Immature natural killer cell (primary cell): ENCODE results near the gene RNASE4. TPM values are rescaled to one million over a fixed set of nuclear protein-coding genes. Genes with fewer than 3 reads are reported as not detected.

Experiments used
- DNase-seq, 3 donors: peaks; one replicate each; pipeline ENCODE4 v3.0.0; 2022; ENCODE audit warnings: mixed read lengths in 1 of 3
- H3K27ac Mint-ChIP-seq, 6 donors: one replicate each; pipeline ENCODE4 v1.8.0; 2020; ENCODE audit warnings: mixed read lengths in 6 of 6, mild to moderate bottlenecking in 5 of 6, inconsistent platforms in 4 of 6, moderate library complexity in 3 of 6
- H3K27me3 Mint-ChIP-seq, 3 donors: one replicate each; pipeline ENCODE4 v1.8.0; 2020 to 2021; ENCODE audit warnings: low read depth in 3 of 3, mild to moderate bottlenecking in 3 of 3, mixed read lengths in 3 of 3, moderate library complexity in 3 of 3, inconsistent platforms in 1 of 3
- H3K36me3 Mint-ChIP-seq, 3 donors: one replicate each; pipeline ENCODE4 v1.8.0; 2020; ENCODE audit warnings: mixed read lengths in 3 of 3, inconsistent platforms in 2 of 3, mild to moderate bottlenecking in 2 of 3
- H3K4me1 Mint-ChIP-seq, 2 donors: one replicate each; pipeline ENCODE4 v1.8.0; 2020; ENCODE audit warnings: inconsistent platforms in 2 of 2, mild to moderate bottlenecking in 2 of 2, mixed read lengths in 2 of 2, moderate library complexity in 1 of 2
- H3K4me3 Mint-ChIP-seq, 5 donors: one replicate each; pipeline ENCODE4 v1.8.0; 2020; ENCODE audit warnings: mild to moderate bottlenecking in 5 of 5, mixed read lengths in 5 of 5, inconsistent platforms in 3 of 5, moderate library complexity in 3 of 5
- H3K9me3 Mint-ChIP-seq, 6 donors: one replicate each; pipeline ENCODE4 v1.8.0; 2020; ENCODE audit warnings: mild to moderate bottlenecking in 6 of 6, mixed read lengths in 6 of 6, inconsistent platforms in 4 of 6, moderate library complexity in 3 of 6
- polyA plus RNA-seq, 3 donors: library from polyadenylated mRNA; unstranded; fragments of 300-500 nt; fragmentation: Illumina TruSeq; gene quantifications; one replicate each; pipeline ENCODE4 v1.2.3, GENCODE V29; 2021

The RNASE4 gene
- polyA plus RNA-seq, 3 donors from 2014 or later, result 0.50 to 1.6 (median 0.82) TPM

GRCh38 chr14:20682127-20682434, 2.3 kb upstream of the RNASE4 start:
- Mint-ChIP-seq H3K27me3 (peaks cover 0 to 8% (median 3%) of the 10 kb centered on the region in 3 donors), H3K4me1 (peaks cover 8 to 11% of the 10 kb centered on the region in 2 donors), H3K4me3 (no peak overlapping the region), H3K36me3 (no peaks in the 10 kb centered on the region), H3K27ac (no peak overlapping the region), H3K9me3 (no peaks in the 10 kb centered on the region)
- DNase-seq, result no peak

- Mint-ChIP-seq H3K27me3 (peaks cover 0 to 8% (median 3%) of the 10 kb centered on the region in 3 donors), H3K4me3 (no peak overlapping the region), H3K36me3 (no peaks in the 10 kb centered on the region), H3K9me3 (no peaks in the 10 kb centered on the region), H3K27ac (no peak overlapping the region), H3K4me1 (peaks cover 8 to 11% of the 10 kb centered on the region in 2 donors)
- peak; percentile 77 to 80 (median 79) for DNase-seq
These were observed 1.8 kb upstream of the RNASE4 start for GRCh38 chr14:20682435-20683124.

- H3K27me3 Mint-ChIP-seq, result peaks cover 0 to 8% (median 6%) of the 10 kb centered on the region in 3 donors
- no peaks in the 10 kb centered on the region for H3K36me3 Mint-ChIP-seq
- no peaks in the 10 kb centered on the region for H3K9me3 Mint-ChIP-seq
- H3K27ac Mint-ChIP-seq, result no peak overlapping the region
- H3K4me1 Mint-ChIP-seq, result peaks cover 8 to 11% of the 10 kb centered on the region in 2 donors
- DNase-seq, result peak; percentile 75 to 83 (median 80)
- no peak overlapping the region for H3K4me3 Mint-ChIP-seq
These were observed 1.1 kb upstream of the RNASE4 start for GRCh38 chr14:20683125-20683890.

GRCh38 chr14:20684662-20685456, 499 bp downstream of the RNASE4 start:
- DNase-seq, result no peak
- Mint-ChIP-seq H3K36me3 (no peaks in the 10 kb centered on the region), H3K27ac (peak overlapping the region in 5 of 6 donors; percentile 30 to 80 (median 71)), H3K27me3 (peaks cover 0 to 8% (median 6%) of the 10 kb centered on the region in 3 donors), H3K9me3 (no peaks in the 10 kb centered on the region), H3K4me1 (peaks cover 8 to 11% of the 10 kb centered on the region in 2 donors), H3K4me3 (peak overlapping the region in 1 of 5 donors; percentile 37)

- no peak overlapping the region for H3K4me3 Mint-ChIP-seq
- H3K9me3 Mint-ChIP-seq, result no peaks in the 10 kb centered on the region
- DNase-seq, result no peak
- peaks cover 0 to 6% (median 3%) of the 10 kb centered on the region in 3 donors for H3K27me3 Mint-ChIP-seq
- H3K4me1 Mint-ChIP-seq, result peaks cover 8 to 18% of the 10 kb centered on the region in 2 donors
- H3K27ac Mint-ChIP-seq, result no peak overlapping the region
- no peaks in the 10 kb centered on the region for H3K36me3 Mint-ChIP-seq
These were observed 2.2 kb downstream of the RNASE4 start for GRCh38 chr14:20686386-20687143.

- Mint-ChIP-seq H3K9me3 (no peaks in the 10 kb centered on the region), H3K36me3 (no peaks in the 10 kb centered on the region), H3K27me3 (peaks cover 0 to 6% (median 3%) of the 10 kb centered on the region in 3 donors), H3K27ac (no peak overlapping the region), H3K4me3 (no peak overlapping the region), H3K4me1 (peaks cover 8 to 18% of the 10 kb centered on the region in 2 donors)
- no peak for DNase-seq
These were observed 3.2 kb downstream of the RNASE4 start for GRCh38 chr14:20687362-20688166.

- Mint-ChIP-seq H3K4me3 (no peak within 1 kb of the TSS), H3K36me3 (no peaks in the 10 kb centered on the region), H3K9me3 (no peaks in the 10 kb centered on the region), H3K27me3 (peaks cover 0 to 6% (median 3%) of the 10 kb centered on the region in 3 donors), H3K4me1 (peaks cover 8 to 18% of the 10 kb centered on the region in 2 donors), H3K27ac (no peak within 1 kb of the TSS)
- no peak for DNase-seq
These were observed 3.9 kb downstream of the RNASE4 start, which contains the start of gene ANG for GRCh38 chr14:20688167-20688839. ANG (plus strand) TSS chr14:20688764; CDS start chr14:20693565, 4,801 bp downstream.

- Mint-ChIP-seq H3K36me3 (no peaks in the 10 kb centered on the region), H3K9me3 (no peaks in the 10 kb centered on the region), H3K4me1 (peaks cover 0 to 7% of the 10 kb centered on the region in 2 donors), H3K27me3 (peaks cover 0 to 4% (median 3%) of the 10 kb centered on the region in 3 donors), H3K4me3 (no peak overlapping the region), H3K27ac (no peak overlapping the region)
- DNase-seq, result peak; percentile 54 to 66 (median 57)
These were observed 6.7 kb downstream of the RNASE4 start for GRCh38 chr14:20690848-20691640.

- DNase-seq, result no peak
- H3K27me3 Mint-ChIP-seq, result peaks cover 0 to 4% (median 3%) of the 10 kb centered on the region in 3 donors
- H3K36me3 Mint-ChIP-seq, result no peaks in the 10 kb centered on the region
- no peak overlapping the region for H3K27ac Mint-ChIP-seq
- no peak overlapping the region for H3K4me3 Mint-ChIP-seq
- no peaks in the 10 kb centered on the region for H3K9me3 Mint-ChIP-seq
- peaks cover 0 to 7% of the 10 kb centered on the region in 2 donors for H3K4me1 Mint-ChIP-seq
These were observed 7.9 kb downstream of the RNASE4 start for GRCh38 chr14:20692116-20692751.

GRCh38 chr14:20696764-20697163, 12.4 kb downstream of the RNASE4 start:
- H3K4me3 Mint-ChIP-seq, result no peak overlapping the region
- no peak overlapping the region for H3K27ac Mint-ChIP-seq
- no peak for DNase-seq
- H3K4me1 Mint-ChIP-seq, result no peaks in the 10 kb centered on the region
- peaks cover 0 to 4% (median 0%) of the 10 kb centered on the region in 3 donors for H3K27me3 Mint-ChIP-seq
- no peaks in the 10 kb centered on the region for H3K9me3 Mint-ChIP-seq
- no peaks in the 10 kb centered on the region for H3K36me3 Mint-ChIP-seq

GRCh38 chr14:20697273-20698017, 13.1 kb downstream of the RNASE4 start:
- H3K4me3 Mint-ChIP-seq, result no peak overlapping the region
- H3K36me3 Mint-ChIP-seq, result no peaks in the 10 kb centered on the region
- no peaks in the 10 kb centered on the region for H3K9me3 Mint-ChIP-seq
- DNase-seq, result peak; percentile 49 to 54 (median 52)
- peaks cover 0 to 3% (median 0%) of the 10 kb centered on the region in 3 donors for H3K27me3 Mint-ChIP-seq
- no peaks in the 10 kb centered on the region for H3K4me1 Mint-ChIP-seq
- no peak overlapping the region for H3K27ac Mint-ChIP-seq
